IMR-90 (cell line): Measurements from ENCODE around the gene TSSC4. TPM values are rescaled to one million over a fixed set of nuclear protein-coding genes. Genes with fewer than 3 reads are reported as not detected.

Experiments used
- ATAC-seq: fragments of 200-7000 bp; cut with Tn5 transposase; 2 replicates; pipeline ENCODE4 v1.9.1; 2020; ENCODE audit warnings: low read depth, mild to moderate bottlenecking, moderate library complexity
- BruUV-seq: library from RNA; stranded (reverse); fragments of 400-500 nt; replicated peaks from 2 replicates; lab custom pipeline; 2021; lab: Mats Ljungman, UMichigan
- CTCF ChIA-PET: fragments of 300-600 bp; formaldehyde crosslinking; extraction: SDS; loops from one replicate; lab custom pipeline; 2021; ENCODE audit warnings: antibody characterized with exemption; lab: Yijun Ruan, JAX
- POLR2A ChIA-PET: fragments of 300-600 bp; sonication (Branson Sonifier 250); formaldehyde crosslinking; loops from one replicate; lab custom pipeline; 2022; ENCODE audit warnings: antibody characterized with exemption; ENCODE audit not compliant: unreplicated experiment; lab: Charles Lee
- DNase-seq: peaks from one replicate; pipeline ENCODE4 v3.0.0; 2013
- H2AFZ ChIP-seq: replicated peaks from 2 replicates; pipeline ENCODE3; 2013; ENCODE audit warnings: low read length, mild to moderate bottlenecking; ENCODE audit not compliant: poor library complexity
- H2AK5ac ChIP-seq: 2 replicates; pipeline ENCODE4 v1.6.1; 2013; ENCODE audit warnings: low read depth, low read length, inconsistent platforms
- H2AK9ac ChIP-seq: replicated peaks from 2 replicates; pipeline ENCODE3; 2013; ENCODE audit warnings: mild to moderate bottlenecking, low read depth, low read length, moderate library complexity; ENCODE audit not compliant: poor library complexity
- H2BK120ac ChIP-seq: 2 replicates; pipeline ENCODE4 v1.6.1; 2013; ENCODE audit warnings: low read depth, low read length, inconsistent platforms
- H2BK15ac ChIP-seq: 3 replicates; pipeline ENCODE4 v1.6.1; 2013; ENCODE audit warnings: low read depth, low read length, inconsistent platforms
- H2BK20ac ChIP-seq: 2 replicates; pipeline ENCODE4 v1.6.1; 2013; ENCODE audit warnings: low read depth, mild to moderate bottlenecking, inconsistent platforms, low read length, moderate library complexity
- H2BK5ac ChIP-seq: 2 replicates; pipeline ENCODE4 v1.6.1; 2013; ENCODE audit warnings: mild to moderate bottlenecking, low read depth, low read length, inconsistent platforms; ENCODE audit not compliant: poor library complexity, severe bottlenecking
- H3K14ac ChIP-seq: replicated peaks from 2 replicates; pipeline ENCODE4 v1.6.1; 2013; ENCODE audit warnings: low read depth, low read length, inconsistent platforms
- H3K18ac ChIP-seq: 2 replicates; pipeline ENCODE4 v1.6.1; 2013; ENCODE audit warnings: low read depth, low read length, control low read depth
- H3K23ac ChIP-seq: 2 replicates; pipeline ENCODE4 v1.6.1; 2013; ENCODE audit warnings: low read depth, low read length, inconsistent platforms
- H3K27ac ChIP-seq: 2 replicates; pipeline ENCODE4 v1.5.1; 2013; ENCODE audit warnings: mild to moderate bottlenecking, control low read depth, low read length; ENCODE audit not compliant: insufficient read depth
- H3K27me3 ChIP-seq: 2 replicates; pipeline ENCODE4 v1.6.1; 2013; ENCODE audit warnings: low read length; ENCODE audit not compliant: control insufficient read depth, insufficient read depth
- H3K36me3 ChIP-seq: 2 replicates; pipeline ENCODE4 v1.6.1; 2013; ENCODE audit warnings: low read length, mixed read lengths; ENCODE audit not compliant: control insufficient read depth, insufficient read depth
- H3K4ac ChIP-seq: 2 replicates; pipeline ENCODE4 v1.6.1; 2013; ENCODE audit warnings: low read depth, low read length, inconsistent platforms
- H3K4me1 ChIP-seq: 2 replicates; pipeline ENCODE4 v1.6.1; 2013; ENCODE audit warnings: low read length, mixed read lengths; ENCODE audit not compliant: control insufficient read depth, insufficient read depth
- H3K4me2 ChIP-seq: 2 replicates; pipeline ENCODE4 v1.6.1; 2013; ENCODE audit warnings: low read depth, mild to moderate bottlenecking, control low read depth, low read length, moderate library complexity
- H3K4me3 ChIP-seq: 2 replicates; pipeline ENCODE4 v1.5.1; 2013; ENCODE audit warnings: low read depth, mild to moderate bottlenecking, control low read depth, low read length, moderate library complexity; ENCODE audit not compliant: insufficient read depth
- H3K56ac ChIP-seq: 2 replicates; pipeline ENCODE4 v1.6.1; 2013; ENCODE audit warnings: low read length, inconsistent platforms; ENCODE audit not compliant: insufficient read depth; ENCODE audit errors: extremely low read depth
- H3K79me1 ChIP-seq, 2 experiments: 2 replicates each; pipeline ENCODE4 v1.6.1; 2013; ENCODE audit warnings: low read length in 2 of 2, inconsistent platforms in 1 of 2, low read depth in 1 of 2
- H3K9ac ChIP-seq: 2 replicates; pipeline ENCODE4 v1.6.1; 2013; ENCODE audit warnings: low read depth, low read length, control low read depth
- H3K9me1 ChIP-seq: 2 replicates; pipeline ENCODE4 v1.6.1; 2013; ENCODE audit warnings: low read length, inconsistent platforms; ENCODE audit not compliant: insufficient read depth
- H3K9me3 ChIP-seq: 2 replicates; pipeline ENCODE4 v1.6.1; 2013; ENCODE audit warnings: low read length; ENCODE audit not compliant: control insufficient read depth, insufficient read depth
- H4K20me1 ChIP-seq: 2 replicates; pipeline ENCODE4 v1.6.1; 2013; ENCODE audit warnings: low read length, inconsistent platforms; ENCODE audit not compliant: insufficient read depth
- H4K5ac ChIP-seq: 2 replicates; pipeline ENCODE4 v1.6.1; 2013; ENCODE audit warnings: mild to moderate bottlenecking, low read depth, low read length, control low read depth
- H4K8ac ChIP-seq, 2 experiments: 2 replicates each; pipeline ENCODE4 v1.6.1; 2013; ENCODE audit warnings: low read depth in 2 of 2, low read length in 2 of 2, control low read depth in 1 of 2, inconsistent platforms in 1 of 2
- H4K91ac ChIP-seq: 2 replicates; pipeline ENCODE4 v1.6.1; 2013; ENCODE audit warnings: low read depth, low read length, inconsistent platforms; ENCODE audit not compliant: insufficient read depth
- CEBPB ChIP-seq: IDR thresholded peaks from 2 replicates; pipeline ENCODE4 v1.6.1; 2012; ENCODE audit warnings: low read depth, low read length, improper control_type of control experiment
- CHD1 ChIP-seq: IDR thresholded peaks from 2 replicates; pipeline ENCODE4 v1.6.1; 2012; ENCODE audit warnings: low read depth, low read length, improper control_type of control experiment
- WGBS, 2 experiments: methylation state at CpG; one replicate each; pipeline versions ENCODE4 v1.1.5 to v1.1.7; 2013; ENCODE audit warnings: missing lambda C conversion rate in 2 of 2; ENCODE audit not compliant: insufficient read length in 1 of 2; ENCODE audit errors: extremely low coverage in 2 of 2; 5-methylcytosine and 5-hydroxymethylcytosine counted together
- dilution Hi-C: fragments of 300-500 bp; cut with HindIII; formaldehyde crosslinking; loops from one replicate; pipeline ENCODE4 v1.14.3; 2018; ENCODE audit warnings: low sequenced_read_pairs; ENCODE audit not compliant: unreplicated experiment
- in situ Hi-C: fragments of 300-500 bp; cut with MboI; formaldehyde crosslinking; loops from 3 replicates; pipeline ENCODE4 v1.14.3; 2019; ENCODE audit warnings: low sequenced_read_pairs, inconsistent platforms, mixed read lengths
- intact Hi-C: fragments of 100-400 bp; cut with micrococcal nuclease; formaldehyde crosslinking; loops from 2 replicates; pipeline ENCODE4 v1.10.0; 2022
- polyA plus RNA-seq, 3 experiments: library from polyadenylated mRNA; depleted of rRNA; stranded (reverse); fragments of >200 nt; gene quantifications; 2 replicates each; pipeline ENCODE4 v1.2.3, GENCODE V29; 2012; ENCODE audit warnings: low replicate concordance in 1 of 3
- total RNA-seq: library from RNA; depleted of rRNA; stranded (reverse); fragments of >200 nt; gene quantifications from 2 replicates; pipeline ENCODE4 v1.2.3, GENCODE V29; 2012

TSSC4 gene
- total and polyA plus RNA-seq, 2 of the 4 experiments (the other 2 are of a cell fraction), result 34.9 to 40.0 TPM

- Histone ChIP-seq H3K23ac (no peak overlapping the region), H3K4me1 (peaks cover 7% of the 10 kb centered on the region), H3K27ac (peak overlapping the region; percentile 26), H3K56ac (no peak overlapping the region), H4K91ac (peak overlapping the region; percentile 62; the same call in 1 of the 2 replicates), H2AK9ac (no peak overlapping the region), H3K4me3 (no peak overlapping the region), H4K5ac (no peak overlapping the region), H2BK120ac (peak overlapping the region; percentile 79), H2BK20ac (peak overlapping the region; percentile 61; the same call in 1 of the 2 replicates), H3K9me3 (0 out of 2 replicates have a peak, but pooled peaks cover 3% of the 10 kb centered on the region), H3K14ac (peak overlapping the region; percentile 32; the same call in 1 of the 2 replicates), H2AFZ (peak overlapping the region; percentile 82), H3K79me1 (no peaks in the 10 kb centered on the region), H4K20me1 (no peaks in the 10 kb centered on the region), H3K18ac (peak overlapping the region; percentile 2; the same call in 1 of the 2 replicates), H3K4ac (no peak overlapping the region), H2BK5ac (peak overlapping the region; percentile 89), H4K8ac (peak overlapping the region; percentile 20 to 78; a peak in 3 of 4 replicates), H2BK15ac (no peak overlapping the region), H3K36me3 (no peaks in the 10 kb centered on the region), H3K4me2 (peak overlapping the region; percentile 13; the same call in 1 of the 2 replicates), H3K9ac (no peak overlapping the region), H2AK5ac (no peak overlapping the region; the same call in 1 of the 2 replicates), H3K27me3 (no peaks in the 10 kb centered on the region; the same call in 1 of the 2 replicates), H3K9me1 (0 out of 2 replicates have a peak, but pooled peaks cover 7% of the 10 kb centered on the region)
- ATAC-seq, result peak; percentile 91
- BruUV-seq, result no TSS peak
- WGBS, 2 experiments, result 55% methylated on average over 2 of the region's 7 CpGs; no CpG with 5 or more reads in 1 of the 2 experiments
- ChIA-PET CTCF (no interaction called here), POLR2A (no interaction called here)
- in situ Hi-C loops (no loop called here), dilution Hi-C loops (no loop called here), intact Hi-C loops (no loop called here)
- TF ChIP-seq CHD1, result no peak
- TF ChIP-seq CEBPB, result peak; percentile 78
- DNase-seq, result peak; percentile 80
Observed at GRCh38 chr11:2355000-2355644, 45.4 kb upstream of the TSSC4 start.
